PC-9 (cell line): ENCODE data around the gene SALL3. TPM values are rescaled to one million over a fixed set of nuclear protein-coding genes. Genes with fewer than 3 reads are reported as not detected.
"Not testable (repeated sequence)": the region's sequence is repeated elsewhere in the genome, so short reads cannot be mapped to it uniquely, and the experiment has no call there.

ENCODE experiments used
- BruUV-seq: library from RNA; stranded (reverse); fragments of 400-500 nt; replicated peaks from 2 replicates; lab custom pipeline; 2021; lab: Mats Ljungman, UMichigan
- CTCF ChIA-PET: fragments of 300-600 bp; sonication (Branson Sonifier 250); formaldehyde crosslinking; loops from one replicate; lab custom pipeline; 2022; ENCODE audit warnings: antibody characterized with exemption; lab: Charles Lee
- POLR2A ChIA-PET: fragments of 300-600 bp; sonication (Branson Sonifier 250); formaldehyde crosslinking; loops from one replicate; lab custom pipeline; 2022; ENCODE audit warnings: antibody characterized with exemption; ENCODE audit not compliant: unreplicated experiment; lab: Charles Lee
- DNase-seq, 2 experiments: peaks; one replicate each; pipeline versions ENCODE4 v3.0.0 to v3.0.0-alpha.2; 2015 to 2022; ENCODE audit warnings: mixed read lengths in 1 of 2
- H2AFZ ChIP-seq: fragments of 200-600 bp; sonication (generic); 2 replicates; pipeline ENCODE4 v1.8.1; 2017; ENCODE audit warnings: antibody characterized with exemption
- H3F3A ChIP-seq: fragments of 200-600 bp; sonication (generic); 2 replicates; pipeline ENCODE4 v1.8.1; 2017; ENCODE audit warnings: antibody characterized with exemption, mild to moderate bottlenecking, low read depth; ENCODE audit not compliant: insufficient read depth
- H3K27ac ChIP-seq: fragments of 200-600 bp; sonication (generic); 2 replicates; pipeline ENCODE4 v1.6.1; 2016; ENCODE audit warnings: mixed run types
- H3K27me3 ChIP-seq: fragments of 200-600 bp; sonication (generic); 2 replicates; pipeline ENCODE4 v1.6.1; 2016; ENCODE audit warnings: low read depth, mixed run types; ENCODE audit not compliant: insufficient read depth
- H3K36me3 ChIP-seq: fragments of 200-600 bp; sonication (generic); 2 replicates; pipeline ENCODE4 v1.6.1; 2016; ENCODE audit warnings: low read depth, mixed run types
- H3K4me1 ChIP-seq: fragments of 200-600 bp; sonication (generic); replicated peaks from 2 replicates; pipeline ENCODE4 v1.6.1; 2016; ENCODE audit warnings: mixed run types; ENCODE audit not compliant: insufficient read depth
- H3K4me2 ChIP-seq: fragments of 200-600 bp; sonication (generic); 2 replicates; pipeline ENCODE4 v1.6.1; 2017; ENCODE audit warnings: mixed run types
- H3K4me3 ChIP-seq: fragments of 200-600 bp; sonication (generic); 2 replicates; pipeline ENCODE4 v1.6.1; 2016; ENCODE audit warnings: mixed run types
- H3K79me2 ChIP-seq: fragments of 200-600 bp; sonication (generic); 2 replicates; pipeline ENCODE4 v1.6.1; 2017; ENCODE audit warnings: low read depth, mixed run types
- H3K9me2 ChIP-seq: fragments of 200-600 bp; sonication (generic); 2 replicates; pipeline ENCODE4 v1.8.1; 2017; ENCODE audit warnings: mild to moderate bottlenecking; ENCODE audit not compliant: insufficient read depth
- H3K9me3 ChIP-seq: fragments of 200-600 bp; sonication (generic); 2 replicates; pipeline ENCODE4 v1.8.1; 2016; ENCODE audit warnings: low read depth; ENCODE audit not compliant: insufficient read depth
- H4K20me1 ChIP-seq: fragments of 200-600 bp; sonication (generic); 2 replicates; pipeline ENCODE4 v1.8.1; 2017; ENCODE audit not compliant: insufficient read depth
- CTCF ChIP-seq: fragments of 200-600 bp; sonication (generic); conservative IDR thresholded peaks from 2 replicates; pipeline ENCODE4 v1.6.1; 2017; ENCODE audit warnings: mixed run types, antibody characterized with exemption, mild to moderate bottlenecking, moderate library complexity
- EZH2 ChIP-seq: fragments of 200-600 bp; sonication (generic); IDR thresholded peaks from 2 replicates; pipeline ENCODE4 v1.8.0; 2017; ENCODE audit warnings: antibody characterized with exemption, low read depth
- intact Hi-C: fragments of 100-400 bp; cut with micrococcal nuclease; formaldehyde crosslinking; loops from one replicate; pipeline ENCODE4 v1.10.0; 2022; ENCODE audit not compliant: unreplicated experiment
- total RNA-seq: library from RNA; stranded (reverse); gene quantifications from 2 replicates; pipeline ENCODE4 v1.2.3, GENCODE V29; 2021

SALL3 gene
- total RNA-seq, 1 experiment from 2014 or later: not detected

GRCh38 chr18:78960709-78961108 is 18.9 kb upstream of the SALL3 start:
- no peak overlapping the region for H3K4me3 ChIP-seq
- no peaks in the 10 kb centered on the region for H3K36me3 ChIP-seq
- intact Hi-C loops: no loop called here
- DNase-seq: no peak
- H3K9me3 ChIP-seq: no peaks in the 10 kb centered on the region
- H3K4me2 ChIP-seq: no peak overlapping the region
- no peak for TF ChIP-seq EZH2
- no peak for TF ChIP-seq CTCF
- no peaks in the 10 kb centered on the region for H3K79me2 ChIP-seq
- BruUV-seq: no TSS peak
- H3K9me2 ChIP-seq: peaks cover 3% of the 10 kb centered on the region
- ChIA-PET POLR2A (no interaction called here), CTCF (no interaction called here)
- H4K20me1 ChIP-seq: no peaks in the 10 kb centered on the region
- no peak overlapping the region for H3K27ac ChIP-seq
- H3K4me1 ChIP-seq: no peaks in the 10 kb centered on the region
- H3F3A ChIP-seq: peaks cover 15% of the 10 kb centered on the region
- no peak overlapping the region for H2AFZ ChIP-seq
- peaks cover 40% of the 10 kb centered on the region for H3K27me3 ChIP-seq

- no peak for TF ChIP-seq EZH2
- TF ChIP-seq CTCF: no peak
- ChIA-PET POLR2A (no interaction called here), CTCF (no interaction called here)
- Histone ChIP-seq H3K9me3 (no peaks in the 10 kb centered on the region), H3F3A (peaks cover 15% of the 10 kb centered on the region), H4K20me1 (no peaks in the 10 kb centered on the region), H3K36me3 (no peaks in the 10 kb centered on the region), H3K4me2 (no peak overlapping the region), H2AFZ (no peak overlapping the region), H3K27ac (no peak overlapping the region), H3K27me3 (peaks cover 44% of the 10 kb centered on the region), H3K79me2 (no peaks in the 10 kb centered on the region), H3K4me3 (no peak overlapping the region), H3K9me2 (peaks cover 3% of the 10 kb centered on the region), H3K4me1 (no peaks in the 10 kb centered on the region)
- DNase-seq: no peak
- no TSS peak for BruUV-seq
- intact Hi-C loops: no loop called here
Measured at GRCh38 chr18:78962098-78962497, 17.5 kb upstream of the SALL3 start.

GRCh38 chr18:78964727-78965126 is 14.9 kb upstream of the SALL3 start:
- H3K4me2 ChIP-seq, H3K4me1 ChIP-seq, DNase-seq, CTCF ChIA-PET, H3K4me3 ChIP-seq, H4K20me1 ChIP-seq, H3K27ac ChIP-seq, H2AFZ ChIP-seq, H3K36me3 ChIP-seq, POLR2A ChIA-PET, H3K9me2 ChIP-seq, H3K9me3 ChIP-seq, BruUV-seq, intact Hi-C loops, H3K79me2 ChIP-seq: not testable (repeated sequence)
- Histone ChIP-seq H3F3A (peaks cover 15% of the 10 kb centered on the region), H3K27me3 (peaks cover 59% of the 10 kb centered on the region)

GRCh38 chr18:78965260-78965659 is 14.4 kb upstream of the SALL3 start:
- POLR2A ChIA-PET: no interaction called here
- Histone ChIP-seq H3K4me3 (no peak overlapping the region), H3K36me3 (no peaks in the 10 kb centered on the region), H3K27me3 (peaks cover 59% of the 10 kb centered on the region), H3K9me2 (no peaks in the 10 kb centered on the region; the same call in 1 of the 2 replicates), H3K27ac (no peak overlapping the region), H3F3A (peaks cover 15% of the 10 kb centered on the region), H3K4me2 (no peak overlapping the region), H3K4me1 (no peaks in the 10 kb centered on the region), H3K79me2 (no peaks in the 10 kb centered on the region), H2AFZ (no peak overlapping the region), H4K20me1 (no peaks in the 10 kb centered on the region), H3K9me3 (no peaks in the 10 kb centered on the region)
- TF ChIP-seq CTCF (no peak), EZH2 (no peak)
- CTCF ChIA-PET: no interaction called here
- no peak for DNase-seq
- intact Hi-C loops: no loop called here
- no TSS peak for BruUV-seq
